Measurements from ENCODE around the gene CTSL.

CTSL gene

GRCh38 chr9:87765521-87765920 lies 39.6 kb downstream of the CTSL start:
- FAIRE-seq: no peak

- no peak for FAIRE-seq
Measured at GRCh38 chr9:87766697-87767096, 40.8 kb downstream of the CTSL start.

DNA sequence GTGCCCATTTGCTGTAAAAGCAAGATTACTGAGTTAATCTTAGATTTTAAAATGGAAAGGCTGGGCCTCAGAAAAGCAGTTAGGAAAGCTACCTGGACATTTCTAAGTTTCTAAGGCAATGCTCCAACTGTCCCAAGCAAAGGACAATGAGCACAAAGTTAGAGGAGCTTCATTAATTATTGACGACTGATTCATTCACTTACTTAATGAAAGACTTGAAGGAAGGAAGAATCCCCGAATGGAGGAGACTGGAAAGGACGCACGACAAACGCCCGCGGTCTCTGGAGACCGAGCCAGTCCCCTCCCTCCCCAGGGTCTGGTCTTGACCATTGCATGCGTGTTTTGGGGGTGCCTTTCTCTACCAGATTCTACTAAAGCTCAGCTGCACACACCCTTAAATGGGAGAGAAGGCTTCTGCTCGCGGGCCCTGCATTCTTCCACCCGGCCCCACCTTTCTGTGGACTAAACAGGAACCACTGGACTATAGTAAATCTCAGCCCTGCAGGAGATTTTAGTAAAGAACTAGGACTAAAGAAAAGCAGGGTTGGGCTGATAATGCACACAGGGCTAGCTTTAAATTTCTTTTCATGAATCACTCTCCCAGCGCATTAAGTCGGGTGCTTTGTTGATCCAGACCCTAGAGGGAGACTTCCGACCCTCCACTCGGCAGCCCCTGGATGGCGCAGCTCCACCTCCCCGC lies 44.8 kb downstream of the CTSL start:
- no peak for FAIRE-seq

- no peak for FAIRE-seq
Measured at GRCh38 chr9:87771316-87772006, 45.5 kb downstream of the CTSL start.

GRCh38 chr9:87776481-87777379 lies 50.8 kb downstream of the CTSL start:
- FAIRE-seq: no peak

- FAIRE-seq: no peak
Measured at GRCh38 chr9:87778996-87779395, 53.1 kb downstream of the CTSL start.
